ENCODE data around the gene PCGF1. TPM values are rescaled to one million over a fixed set of nuclear protein-coding genes. Genes with fewer than 3 reads are reported as not detected.
"Not testable (repeated sequence)": the region's sequence is repeated elsewhere in the genome, so short reads cannot be mapped to it uniquely, and the experiment has no call there.

The PCGF1 gene
- total and polyA plus RNA-seq, 10 donors = 9.6 to 20.4 (median 14.6) TPM

DNA sequence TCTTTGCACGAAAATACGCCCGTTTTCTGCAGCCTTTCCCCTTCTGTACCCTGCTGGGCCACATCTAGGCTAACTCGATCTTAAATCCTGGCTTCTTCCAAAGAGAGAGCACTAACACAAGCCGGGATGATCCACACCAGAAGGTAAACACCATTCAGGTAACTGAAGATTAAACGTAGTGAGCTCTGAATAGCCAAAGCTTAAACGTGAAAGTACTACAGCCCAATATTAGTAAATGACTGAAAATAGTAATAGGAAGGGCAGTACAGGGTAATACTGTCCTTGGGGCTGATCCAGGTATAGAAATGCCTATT, 34.6 kb downstream of the PCGF1 start:
- Histone ChIP-seq H3K9me3 (no peaks in the 10 kb centered on the region), H3K4me1 (peaks cover 18 to 47% (median 25%) of the 10 kb centered on the region in 6 donors), H3K27me3 (replicated peaks in 1 of 7) (no peaks in the 10 kb centered on the region), H3K27ac (peak overlapping the region; percentile 77 to 93 (median 91)), H3K4me3 (peak overlapping the region; percentile 54 to 78 (median 71)), H3K36me3 (peaks cover 0 to 50% (median 22%) of the 10 kb centered on the region in 6 donors)
- intact Hi-C loops (cut with DNase I; ENCODE audit: low total_unique reads) = no loop called here
- WGBS, 5 donors = 8 to 16% (median 11%) methylated on average over 7 of the region's 7 CpGs
- DNase-seq = no peak
- TF ChIP-seq POLR2A (IDR thresholded peaks at IDR 0.05) (no peak), POLR2AphosphoS5 (IDR thresholded peaks at IDR 0.05) (no peak)
- TF ChIP-seq, protein P1, sequence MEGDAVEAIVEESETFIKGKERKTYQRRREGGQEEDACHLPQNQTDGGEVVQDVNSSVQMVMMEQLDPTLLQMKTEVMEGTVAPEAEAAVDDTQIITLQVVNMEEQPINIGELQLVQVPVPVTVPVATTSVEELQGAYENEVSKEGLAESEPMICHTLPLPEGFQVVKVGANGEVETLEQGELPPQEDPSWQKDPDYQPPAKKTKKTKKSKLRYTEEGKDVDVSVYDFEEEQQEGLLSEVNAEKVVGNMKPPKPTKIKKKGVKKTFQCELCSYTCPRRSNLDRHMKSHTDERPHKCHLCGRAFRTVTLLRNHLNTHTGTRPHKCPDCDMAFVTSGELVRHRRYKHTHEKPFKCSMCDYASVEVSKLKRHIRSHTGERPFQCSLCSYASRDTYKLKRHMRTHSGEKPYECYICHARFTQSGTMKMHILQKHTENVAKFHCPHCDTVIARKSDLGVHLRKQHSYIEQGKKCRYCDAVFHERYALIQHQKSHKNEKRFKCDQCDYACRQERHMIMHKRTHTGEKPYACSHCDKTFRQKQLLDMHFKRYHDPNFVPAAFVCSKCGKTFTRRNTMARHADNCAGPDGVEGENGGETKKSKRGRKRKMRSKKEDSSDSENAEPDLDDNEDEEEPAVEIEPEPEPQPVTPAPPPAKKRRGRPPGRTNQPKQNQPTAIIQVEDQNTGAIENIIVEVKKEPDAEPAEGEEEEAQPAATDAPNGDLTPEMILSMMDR (IDR thresholded peaks at IDR 0.05 in 8 of 11, conservative IDR thresholded peaks at IDR 0.05 in 3 of 11) = no peak

DNA sequence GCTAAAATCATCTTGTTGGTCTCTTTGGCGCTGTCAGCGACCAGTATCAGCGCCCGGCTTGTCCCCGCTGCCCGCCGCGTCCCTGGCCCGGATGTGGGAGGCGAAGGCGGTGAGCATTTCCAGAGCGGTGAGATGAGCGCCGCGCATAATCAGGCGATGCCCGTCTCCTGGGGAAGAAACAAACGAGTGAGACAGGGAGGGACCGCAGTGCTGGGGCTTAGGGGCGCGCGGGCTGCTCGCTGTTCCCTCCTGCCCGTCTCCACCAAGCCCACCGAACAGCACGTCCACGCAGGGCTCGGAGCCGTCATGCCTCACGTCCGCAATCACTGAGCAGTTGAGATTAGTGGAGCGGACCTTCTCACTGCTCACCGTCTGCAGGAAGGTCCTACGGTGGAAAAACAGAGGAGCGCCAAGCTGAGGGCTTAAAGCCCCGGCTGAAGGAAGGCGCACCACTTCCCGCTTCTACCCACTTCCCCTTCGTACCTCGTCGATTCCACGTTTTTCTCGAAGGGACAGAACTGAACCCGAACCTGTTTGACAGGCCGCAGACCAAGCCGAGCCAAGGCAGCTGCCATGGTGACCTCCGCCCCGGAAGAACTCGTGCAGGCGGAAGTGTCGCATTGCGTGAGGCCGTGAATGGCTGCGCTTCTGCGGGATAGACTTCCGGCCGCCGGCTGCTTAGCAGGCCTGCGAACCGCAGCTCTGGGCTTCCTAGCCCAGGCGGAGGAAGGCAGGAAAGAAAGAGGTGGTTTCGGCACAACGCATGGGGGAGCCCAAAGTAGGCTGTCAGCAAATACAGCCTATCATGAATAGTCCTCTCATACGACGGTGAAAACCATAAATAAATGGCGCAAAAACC, 35.2 kb downstream of the PCGF1 start, which contains the start of gene MRPL53:
TSS of gene MRPL53 (minus strand) at position 595 of the 859 bp plus-strand sequence. CDS start at position 575, 20 bp downstream.
- peak within 1 kb of the TSS; percentile 77 to 93 (median 91) for H3K27ac ChIP-seq
- TF ChIP-seq POLR2A (IDR thresholded peaks at IDR 0.05) = peak; percentile 78 to 92 (median 82)
- TF ChIP-seq, protein P1 (IDR thresholded peaks at IDR 0.05 in 8 of 11, conservative IDR thresholded peaks at IDR 0.05 in 3 of 11) = peak in 3 of 11 experiments; percentile 10 to 31 (median 20)
- TF ChIP-seq POLR2AphosphoS5 (IDR thresholded peaks at IDR 0.05) = peak; percentile 99 to 100 (median 99)
- intact Hi-C loops (cut with DNase I; ENCODE audit: low total_unique reads) = no loop called here
- H3K4me1 ChIP-seq = peaks cover 18 to 43% (median 25%) of the 10 kb centered on the region in 6 donors
- H3K36me3 ChIP-seq = peaks cover 0 to 44% (median 19%) of the 10 kb centered on the region in 6 donors
- 0 to 1% (median 0%) methylated on average over 55 to 66 of the region's 66 CpGs for WGBS, 5 donors
- H3K9me3 ChIP-seq = no peaks in the 10 kb centered on the region
- peak; percentile 98 for DNase-seq
- H3K27me3 ChIP-seq (replicated peaks in 1 of 7) = no peaks in the 10 kb centered on the region
- H3K4me3 ChIP-seq = peak within 1 kb of the TSS; percentile 54 to 78 (median 71)

DNA sequence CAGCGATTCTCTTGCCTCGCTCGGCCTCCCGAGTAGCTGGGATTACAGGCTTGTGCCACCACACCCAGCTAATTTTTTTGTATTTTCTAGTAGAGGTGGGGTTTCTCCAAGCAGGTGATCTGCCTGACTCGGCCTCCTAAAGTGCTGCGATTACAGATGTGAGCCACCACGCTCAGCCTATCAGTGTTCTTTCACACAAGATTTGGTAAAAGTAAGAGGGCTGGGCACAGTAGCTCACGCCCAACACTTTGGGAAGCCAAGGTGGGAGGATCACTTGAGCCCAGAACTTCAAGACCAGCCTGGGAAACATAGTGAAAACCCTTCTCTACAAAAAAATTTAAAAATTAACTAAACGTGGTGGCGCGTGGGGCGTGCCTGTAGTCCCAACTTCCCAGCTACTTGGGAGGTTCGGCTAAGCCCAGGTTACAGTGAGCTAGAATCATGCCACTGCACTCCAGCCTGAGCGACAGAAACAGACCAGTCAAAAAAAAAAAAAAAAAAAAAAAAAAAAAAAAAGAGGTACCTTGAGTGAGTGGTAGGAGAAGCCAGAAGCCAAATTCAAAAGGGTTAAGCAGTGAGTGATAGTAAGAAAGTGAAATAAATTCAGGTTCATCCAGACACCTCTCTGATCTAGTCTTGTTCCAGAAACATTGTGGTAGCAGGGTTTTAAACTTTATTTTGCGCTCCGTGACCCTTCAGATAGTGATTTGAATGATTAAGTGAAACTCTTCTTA, 36.0 kb downstream of the PCGF1 start:
- H3K27ac ChIP-seq = peak overlapping the region; percentile 77 to 93 (median 91)
- TF ChIP-seq POLR2A (IDR thresholded peaks at IDR 0.05) (no peak), POLR2AphosphoS5 (IDR thresholded peaks at IDR 0.05) (no peak)
- TF ChIP-seq, protein P1 (IDR thresholded peaks at IDR 0.05 in 8 of 11, conservative IDR thresholded peaks at IDR 0.05 in 3 of 11) = no peak
- WGBS, 5 donors = 63 to 67% (median 65%) methylated on average over 16 of the region's 16 CpGs
- H3K4me3 ChIP-seq = peak overlapping the region; percentile 54 to 78 (median 71)
- intact Hi-C loops (cut with DNase I; ENCODE audit: low total_unique reads) = no loop called here
- peak; percentile 61 for DNase-seq
- H3K4me1 ChIP-seq = peaks cover 18 to 38% (median 27%) of the 10 kb centered on the region in 6 donors
- H3K9me3 ChIP-seq = no peaks in the 10 kb centered on the region
- peaks cover 0 to 36% (median 18%) of the 10 kb centered on the region in 6 donors for H3K36me3 ChIP-seq
- H3K27me3 ChIP-seq (replicated peaks in 1 of 7) = no peaks in the 10 kb centered on the region

DNA sequence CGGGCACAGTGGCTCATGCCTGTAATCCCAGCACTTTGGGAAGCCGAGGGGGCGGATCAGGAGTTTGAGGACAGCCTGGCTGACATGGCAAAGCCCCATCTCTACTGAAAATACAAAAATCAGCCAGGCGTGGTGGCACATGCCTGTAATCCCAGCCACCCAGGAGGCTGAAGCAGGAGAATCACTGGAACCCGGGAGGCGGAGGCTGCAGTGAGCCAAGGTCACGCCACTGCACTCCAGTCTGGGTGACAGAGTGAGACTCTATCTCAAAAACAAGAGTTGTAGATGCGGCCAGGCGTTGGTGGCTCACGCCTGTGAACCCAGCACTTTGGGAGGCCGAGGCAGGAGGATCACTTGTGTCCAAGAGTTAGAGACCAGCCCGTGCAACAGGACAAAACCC, 36.8 kb downstream of the PCGF1 start:
- peak overlapping the region in 2 of 8 donors; percentile 4 to 35 for H3K27ac ChIP-seq
- intact Hi-C loops (cut with DNase I; ENCODE audit: low total_unique reads); H3K27me3 ChIP-seq (replicated peaks in 1 of 7); H3K9me3 ChIP-seq; H3K4me3 ChIP-seq: not testable (repeated sequence)
- WGBS, 5 donors = 94 to 97% (median 95%) methylated on average over 12 of the region's 12 CpGs
- H3K36me3 ChIP-seq = peaks cover 0 to 29% (median 18%) of the 10 kb centered on the region in 6 donors
- H3K4me1 ChIP-seq = peaks cover 18 to 43% (median 34%) of the 10 kb centered on the region in 6 donors
- DNase-seq = peak; percentile 68

Data from spleen (tissue), 11 donors.